GM12874 (cell line): Measurements from ENCODE around the gene STAG1.

Source experiments
- TF ChIP-seq, protein P1 (sequence below): IDR thresholded peaks from 2 replicates; pipeline ENCODE4 v1.5.1; 2011; ENCODE audit warnings: low read depth, mild to moderate bottlenecking, control low read depth, low read length, moderate library complexity; ENCODE audit not compliant: insufficient read depth

The STAG1 gene

DNA sequence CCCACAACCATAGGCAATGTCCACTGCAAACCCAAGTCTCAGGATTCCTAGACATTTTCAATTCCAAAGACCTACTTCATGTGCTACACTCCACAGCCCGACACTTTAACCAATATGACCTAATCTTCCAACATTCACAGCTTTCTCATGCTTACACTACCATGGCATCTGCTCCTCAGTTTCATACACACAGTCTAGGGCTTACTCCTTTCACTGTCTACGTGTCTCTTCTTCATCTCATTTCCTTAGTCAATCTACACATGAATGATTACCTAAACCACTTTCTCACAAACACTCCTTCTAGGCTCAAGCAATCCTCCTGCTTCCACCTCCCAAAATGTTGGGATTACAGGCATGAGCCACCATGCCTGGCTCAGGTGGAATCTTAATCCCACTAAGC lies 106.3 kb downstream of the STAG1 start:
- TF ChIP-seq, protein P1, sequence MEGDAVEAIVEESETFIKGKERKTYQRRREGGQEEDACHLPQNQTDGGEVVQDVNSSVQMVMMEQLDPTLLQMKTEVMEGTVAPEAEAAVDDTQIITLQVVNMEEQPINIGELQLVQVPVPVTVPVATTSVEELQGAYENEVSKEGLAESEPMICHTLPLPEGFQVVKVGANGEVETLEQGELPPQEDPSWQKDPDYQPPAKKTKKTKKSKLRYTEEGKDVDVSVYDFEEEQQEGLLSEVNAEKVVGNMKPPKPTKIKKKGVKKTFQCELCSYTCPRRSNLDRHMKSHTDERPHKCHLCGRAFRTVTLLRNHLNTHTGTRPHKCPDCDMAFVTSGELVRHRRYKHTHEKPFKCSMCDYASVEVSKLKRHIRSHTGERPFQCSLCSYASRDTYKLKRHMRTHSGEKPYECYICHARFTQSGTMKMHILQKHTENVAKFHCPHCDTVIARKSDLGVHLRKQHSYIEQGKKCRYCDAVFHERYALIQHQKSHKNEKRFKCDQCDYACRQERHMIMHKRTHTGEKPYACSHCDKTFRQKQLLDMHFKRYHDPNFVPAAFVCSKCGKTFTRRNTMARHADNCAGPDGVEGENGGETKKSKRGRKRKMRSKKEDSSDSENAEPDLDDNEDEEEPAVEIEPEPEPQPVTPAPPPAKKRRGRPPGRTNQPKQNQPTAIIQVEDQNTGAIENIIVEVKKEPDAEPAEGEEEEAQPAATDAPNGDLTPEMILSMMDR, result no peak

DNA sequence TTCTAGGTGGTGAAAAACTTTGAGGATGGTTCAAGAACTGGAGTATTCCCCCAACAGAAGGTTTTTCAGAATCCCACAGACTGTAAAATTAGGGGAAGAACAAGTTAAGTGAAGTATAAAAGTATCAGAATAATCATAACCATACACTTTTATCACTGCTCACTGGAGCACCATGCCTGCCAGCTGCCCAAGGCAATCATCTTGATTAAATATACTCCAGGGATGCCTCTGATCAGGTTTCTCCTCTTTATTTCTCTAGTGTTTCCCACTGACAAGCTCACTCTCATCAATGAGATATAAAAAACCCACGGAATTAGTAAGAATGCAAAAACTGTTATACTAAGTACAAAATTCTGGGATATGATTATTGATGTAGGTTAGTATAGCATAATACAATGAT lies 108.0 kb downstream of the STAG1 start:
- TF ChIP-seq, protein P1, result no peak

DNA sequence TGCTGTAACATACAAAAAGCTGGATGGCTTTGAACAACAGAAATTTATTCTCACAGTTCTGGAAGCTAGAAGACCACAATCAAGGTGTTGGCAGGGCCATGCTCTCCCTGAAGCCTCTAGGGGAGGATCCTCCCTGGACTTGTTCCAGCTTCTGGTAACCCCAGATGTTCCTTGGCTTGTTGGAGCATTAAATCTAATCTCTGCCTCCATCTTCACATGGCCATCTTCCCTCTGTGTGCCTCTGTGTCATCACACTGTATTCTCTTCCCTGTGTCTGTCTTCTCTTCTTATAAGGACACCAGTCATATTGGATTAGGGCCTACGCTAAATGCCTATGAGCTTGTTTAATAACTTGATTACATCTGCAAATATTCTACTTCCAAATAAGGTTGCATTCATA lies 109.5 kb downstream of the STAG1 start:
- TF ChIP-seq, protein P1, result no peak

DNA sequence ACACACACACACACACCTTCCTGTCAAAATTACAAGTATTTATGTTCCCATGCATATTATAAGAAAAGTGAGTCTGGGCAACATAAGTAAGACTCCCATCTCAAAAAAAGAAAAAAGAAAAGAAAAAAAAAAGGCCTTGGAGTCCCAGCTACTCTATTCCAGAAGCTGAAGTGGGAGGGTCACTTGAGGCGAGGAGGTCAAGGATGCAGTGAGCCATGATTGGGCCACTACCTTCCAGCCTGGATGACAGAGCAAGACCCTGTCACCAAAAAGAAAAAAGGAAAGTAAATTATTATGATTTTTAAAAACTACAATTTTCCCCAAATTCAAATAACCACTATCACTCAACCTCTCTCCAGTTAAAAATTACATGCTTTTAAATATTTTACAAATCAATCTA lies 113.1 kb downstream of the STAG1 start:
- TF ChIP-seq, protein P1, result no peak

DNA sequence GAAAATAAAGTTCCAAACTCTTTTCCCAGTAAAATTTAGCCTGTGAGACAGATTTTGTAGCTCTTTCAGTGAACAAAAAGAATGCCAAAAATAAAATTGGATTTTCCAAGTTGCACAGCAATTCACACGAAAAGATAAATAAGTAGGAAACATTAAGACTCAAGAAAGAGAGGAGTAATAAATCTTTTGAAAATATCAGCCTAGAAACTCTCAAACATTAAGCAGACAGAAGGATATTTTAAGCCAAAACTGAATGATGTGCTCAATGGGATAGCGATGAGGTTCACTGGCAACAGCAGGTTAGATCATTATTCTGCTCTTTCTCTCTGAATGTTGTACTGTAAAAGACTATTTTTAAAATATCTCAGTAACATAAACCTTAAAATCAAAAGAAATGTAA lies 115.0 kb downstream of the STAG1 start:
- TF ChIP-seq, protein P1, result no peak

DNA sequence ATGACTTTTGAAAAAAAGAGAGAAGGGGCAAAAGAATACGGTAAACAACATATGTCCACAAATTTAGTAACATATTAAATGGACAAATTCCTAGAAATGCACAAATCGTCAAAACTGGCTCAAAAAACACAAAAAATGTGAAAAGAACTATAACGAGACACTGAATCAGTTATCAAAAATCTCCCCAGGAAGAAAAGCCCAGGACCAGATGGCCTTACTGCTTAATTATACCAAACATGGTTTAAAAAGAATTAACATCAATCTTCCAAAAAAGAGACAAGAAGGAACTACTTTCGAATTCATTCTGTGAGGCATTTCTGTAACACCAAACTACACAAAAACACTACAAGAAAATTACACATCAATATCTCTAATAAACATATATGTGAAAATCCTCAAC lies 117.4 kb downstream of the STAG1 start:
- TF ChIP-seq, protein P1, result no peak

DNA sequence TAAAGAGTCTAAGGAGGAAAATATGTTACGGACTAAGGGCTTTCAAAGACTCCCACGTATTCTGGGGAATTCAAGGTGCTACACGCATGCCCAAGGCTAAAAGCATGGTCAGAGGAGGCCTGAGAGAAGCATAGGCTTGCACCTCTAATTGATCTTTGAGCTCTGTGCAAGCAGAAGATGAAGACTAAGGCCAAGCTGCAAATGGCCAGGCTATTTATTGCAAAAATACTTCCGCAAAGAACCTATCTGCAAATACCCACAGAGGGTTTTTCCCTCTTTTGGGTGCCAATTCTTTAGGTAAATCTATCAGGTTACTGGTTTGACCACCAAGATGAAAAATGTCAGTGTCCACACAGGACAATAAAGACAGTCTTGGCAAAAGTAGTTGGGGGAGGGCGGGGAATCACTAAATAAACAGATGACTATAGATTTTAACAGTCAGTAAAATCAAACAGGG lies 119.5 kb downstream of the STAG1 start:
- TF ChIP-seq, protein P1, result no peak

DNA sequence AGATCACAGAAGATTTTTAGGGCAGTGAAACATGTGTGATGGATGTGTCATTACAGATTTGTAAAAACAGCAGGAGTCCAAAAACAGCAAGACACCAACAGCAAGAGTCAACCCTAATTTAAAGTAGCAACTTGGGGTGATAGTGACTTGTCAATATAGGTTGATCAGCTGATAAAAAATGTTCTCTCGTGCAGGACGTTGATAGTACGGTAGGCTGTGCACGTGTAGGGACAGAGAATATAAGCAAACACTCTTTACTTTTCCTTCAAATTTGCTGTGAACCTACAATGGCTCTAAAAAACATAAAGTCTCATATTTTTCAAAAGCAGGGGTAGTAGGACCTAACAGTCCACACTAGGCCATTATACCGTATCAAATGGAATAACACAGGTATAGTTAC lies 120.8 kb downstream of the STAG1 start:
- TF ChIP-seq, protein P1, result no peak
